Occipital lobe (tissue), 2 donors: ENCODE data around the gene NIPBL. TPM values are rescaled to one million over a fixed set of nuclear protein-coding genes. Genes with fewer than 3 reads are reported as not detected.
"Not testable (repeated sequence)": the region's sequence is repeated elsewhere in the genome, so short reads cannot be mapped to it uniquely, and the experiment has no call there.

Source experiments
- DNase-seq: peaks from one replicate; lab custom pipeline; 2025; lab: John Stamatoyannopoulos, UW
- total RNA-seq: library from RNA; depleted of rRNA; stranded (reverse); fragments of >200 nt; gene quantifications from one replicate; pipeline ENCODE4 v1.2.3, GENCODE V29; 2014

The NIPBL gene
- total RNA-seq, 1 donor from 2014 or later = 74.9 TPM

DNA sequence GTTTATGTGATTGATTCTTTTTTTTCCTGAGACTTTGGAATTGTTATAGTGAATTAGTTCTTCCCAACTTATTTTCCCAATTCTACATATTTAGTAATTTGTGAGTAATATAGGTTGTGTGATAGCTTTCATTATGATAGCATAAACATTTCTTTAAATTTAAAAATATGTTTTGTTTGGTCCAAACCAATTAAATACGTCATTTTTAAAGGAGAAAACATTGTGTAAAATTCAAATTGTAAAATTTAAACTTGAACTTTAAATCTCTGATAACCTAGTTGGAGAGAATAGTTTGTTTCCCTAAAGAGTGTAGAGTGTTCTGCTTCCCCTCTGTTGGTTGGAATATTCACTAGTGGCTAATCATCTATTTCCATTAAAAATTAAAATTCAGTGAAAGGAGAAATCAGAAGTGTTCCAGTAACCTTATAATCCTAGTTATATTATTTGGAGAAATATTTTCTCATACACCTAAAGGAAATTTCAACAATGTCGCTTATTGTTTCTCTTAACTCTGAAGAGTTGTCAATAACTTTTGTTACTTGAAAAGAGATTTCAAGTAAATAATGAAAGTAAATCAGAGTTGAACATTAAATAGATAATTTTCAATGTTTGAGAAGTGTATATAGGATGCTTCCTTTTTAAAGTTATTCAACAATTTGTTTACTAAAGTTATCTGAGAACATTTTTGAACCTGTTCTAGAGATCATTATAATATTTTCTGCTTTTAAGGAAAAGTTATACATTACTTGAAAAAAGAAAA is 2.9 kb downstream of the NIPBL start:
- no peak for DNase-seq

- no peak for DNase-seq
Observed at GRCh38 chr5:36880761-36881160, 4.2 kb downstream of the NIPBL start.

GRCh38 chr5:36881304-36881703 is 4.7 kb downstream of the NIPBL start:
- DNase-seq = no peak

DNA sequence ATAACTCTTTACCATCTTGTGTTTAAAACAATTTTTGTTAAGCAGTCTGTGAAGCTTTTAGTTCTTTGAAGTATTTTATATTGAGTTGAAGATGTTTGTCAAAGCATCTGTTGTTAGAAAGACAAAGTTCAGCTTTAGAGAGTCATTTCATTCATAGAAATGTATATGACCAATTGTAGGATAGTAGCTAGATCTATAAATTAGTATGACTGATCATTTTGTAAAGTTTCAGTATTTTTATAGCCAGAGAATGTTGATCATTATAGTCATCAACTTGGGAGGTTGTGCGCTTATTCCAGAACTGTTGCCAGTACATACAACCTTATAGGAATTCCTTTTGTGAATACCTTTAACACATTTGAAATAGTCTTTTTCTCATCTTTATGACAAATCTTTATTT is 5.2 kb downstream of the NIPBL start:
- DNase-seq = no peak

DNA sequence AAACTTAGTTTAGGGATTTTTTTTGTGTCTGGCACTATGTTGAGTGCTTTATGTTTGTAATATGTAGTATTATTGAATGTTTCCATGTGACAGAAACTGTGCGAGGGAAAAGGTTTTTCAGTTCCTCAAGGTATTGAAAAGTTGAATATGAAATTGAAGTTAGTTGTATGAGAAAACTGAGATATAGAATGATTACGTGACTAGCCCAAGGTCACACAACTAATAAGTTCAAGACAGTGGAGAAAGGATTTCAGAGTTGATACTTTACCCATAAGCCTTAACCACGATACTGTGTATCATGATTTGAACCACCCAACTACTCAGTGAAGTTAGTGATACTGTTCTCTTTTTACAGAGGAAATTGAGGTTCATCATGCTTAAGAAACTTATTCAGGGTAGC is 5.7 kb downstream of the NIPBL start:
- no peak for DNase-seq

DNA sequence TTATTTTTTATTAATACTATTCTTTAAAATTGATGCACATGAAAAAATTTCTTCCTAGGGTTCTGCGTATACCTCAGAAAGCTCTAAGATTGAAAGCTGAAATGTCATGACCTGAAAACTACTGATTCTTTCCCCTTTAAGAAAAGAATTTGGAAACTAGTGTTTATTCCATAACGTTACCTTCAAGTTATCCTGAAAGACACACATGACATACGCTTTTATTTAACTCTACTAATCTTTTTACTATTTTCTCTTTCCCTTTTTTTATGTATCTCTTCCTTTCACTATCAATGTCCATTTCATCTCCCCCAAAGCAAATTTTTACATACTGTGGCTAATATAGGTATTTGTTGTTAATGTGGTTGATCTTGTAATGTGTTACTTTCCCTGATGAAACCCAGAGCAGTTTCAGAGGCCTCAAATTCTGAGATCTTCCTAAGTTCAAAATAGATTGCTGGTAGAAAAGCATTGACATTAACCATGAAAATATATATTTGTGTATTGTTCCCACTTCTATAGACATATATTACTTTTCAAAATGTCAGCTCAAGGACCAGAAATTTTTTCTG is 7.4 kb downstream of the NIPBL start:
- DNase-seq = no peak

DNA sequence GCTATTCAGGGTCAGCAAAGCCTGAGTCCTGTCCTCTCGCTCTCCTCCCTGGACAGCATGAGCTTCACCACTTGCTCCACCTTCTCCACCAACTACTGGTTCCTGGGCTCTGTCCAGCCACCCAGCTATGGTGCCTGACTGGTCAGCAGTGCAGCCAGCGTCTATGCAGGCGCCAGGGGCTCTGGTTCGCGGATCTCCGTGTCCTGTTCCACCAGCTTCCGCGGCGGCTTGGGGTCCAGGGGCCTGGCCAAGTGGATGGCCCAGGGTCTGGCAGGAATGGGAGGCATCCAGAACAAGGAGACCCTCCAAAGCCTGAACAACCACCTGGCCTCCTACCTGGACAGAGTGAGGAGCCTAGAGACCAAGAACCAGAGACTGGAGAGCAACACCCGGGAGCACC is 8.6 kb downstream of the NIPBL start:
- no peak for DNase-seq

DNA sequence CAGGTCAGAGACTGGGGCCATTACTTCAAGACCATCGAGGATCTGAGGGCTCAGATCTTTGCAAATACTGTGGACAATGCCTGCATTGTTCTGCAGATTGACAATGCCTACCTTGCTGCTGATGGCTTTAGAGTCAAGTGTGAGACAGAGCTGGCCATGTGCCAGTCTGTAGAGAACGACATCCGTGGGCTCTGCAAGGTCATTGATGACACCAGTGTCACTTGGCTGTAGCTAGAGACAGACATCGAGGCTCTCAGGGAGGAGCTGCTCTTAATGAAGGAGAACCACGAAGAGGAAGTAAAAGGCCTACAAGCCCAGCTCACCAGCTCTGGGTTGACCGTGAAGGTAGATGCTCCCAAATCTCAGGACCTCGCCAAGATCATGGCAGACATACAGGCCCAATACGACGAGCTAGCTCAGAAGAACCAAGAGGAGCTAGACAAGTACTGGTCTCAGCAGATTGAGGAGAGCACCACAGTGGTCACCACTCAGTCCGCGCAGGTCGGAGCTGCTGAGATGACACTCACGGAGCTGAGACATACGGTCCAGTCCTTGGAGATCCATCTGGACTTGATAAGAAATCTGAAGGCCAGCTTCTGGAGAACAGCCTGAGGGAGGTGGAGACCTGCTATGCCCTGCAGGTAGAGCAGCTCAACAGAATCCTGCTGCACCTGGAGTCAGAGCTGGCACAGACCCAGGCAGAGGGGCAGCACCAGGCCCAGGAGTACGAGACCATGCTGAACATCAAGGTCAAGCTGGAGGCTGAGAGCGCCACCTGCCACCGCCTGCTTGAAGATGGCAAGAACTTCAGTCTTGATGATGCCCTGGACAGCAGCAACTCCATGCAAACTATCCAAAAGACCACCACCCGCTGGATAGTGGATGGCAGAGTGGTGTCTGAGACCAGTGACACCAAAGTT is 9.3 kb downstream of the NIPBL start:
- no peak for DNase-seq

GRCh38 chr5:36886791-36887190 is 10.2 kb downstream of the NIPBL start:
- no peak for DNase-seq

DNA sequence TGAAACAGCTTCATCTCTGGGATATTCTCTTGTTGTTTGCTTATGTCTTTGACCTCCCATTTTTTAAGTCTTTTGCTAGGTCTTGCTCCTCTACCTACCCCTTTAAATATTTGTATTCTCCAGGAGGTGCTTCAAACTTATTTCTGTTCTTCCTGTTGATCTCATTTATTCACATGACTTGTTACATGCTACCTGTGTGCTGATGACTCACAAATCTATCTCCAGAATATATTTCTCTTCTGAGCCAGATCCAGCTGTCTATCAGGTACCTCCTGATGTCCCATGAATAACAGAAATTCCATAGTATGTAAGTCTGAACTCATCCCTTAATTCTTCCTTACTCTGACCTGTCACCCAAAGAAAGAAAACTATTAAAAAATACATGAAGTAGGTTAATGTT is 11.0 kb downstream of the NIPBL start:
- no peak for DNase-seq

GRCh38 chr5:36888303-36888702 is 11.7 kb downstream of the NIPBL start:
- no peak for DNase-seq

DNA sequence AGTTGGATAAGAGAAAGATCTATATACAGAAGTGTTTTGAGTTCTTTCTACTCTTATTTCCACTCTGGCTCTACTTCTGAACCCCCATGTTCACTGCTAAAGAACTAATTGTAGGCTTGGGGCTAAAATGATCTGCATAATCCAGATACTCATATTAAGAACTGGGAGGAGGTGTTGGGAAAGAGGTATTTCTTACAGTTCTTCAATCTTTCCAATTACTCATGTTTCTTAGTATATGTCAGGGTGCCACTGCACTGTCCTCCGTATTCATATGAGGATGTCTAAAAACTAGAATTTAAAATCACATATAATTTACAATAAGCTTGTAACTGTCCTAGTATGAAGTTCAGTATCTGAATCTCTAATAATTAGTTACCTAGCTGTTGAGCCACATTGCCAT is 12.7 kb downstream of the NIPBL start:
- DNase-seq = no peak

DNA sequence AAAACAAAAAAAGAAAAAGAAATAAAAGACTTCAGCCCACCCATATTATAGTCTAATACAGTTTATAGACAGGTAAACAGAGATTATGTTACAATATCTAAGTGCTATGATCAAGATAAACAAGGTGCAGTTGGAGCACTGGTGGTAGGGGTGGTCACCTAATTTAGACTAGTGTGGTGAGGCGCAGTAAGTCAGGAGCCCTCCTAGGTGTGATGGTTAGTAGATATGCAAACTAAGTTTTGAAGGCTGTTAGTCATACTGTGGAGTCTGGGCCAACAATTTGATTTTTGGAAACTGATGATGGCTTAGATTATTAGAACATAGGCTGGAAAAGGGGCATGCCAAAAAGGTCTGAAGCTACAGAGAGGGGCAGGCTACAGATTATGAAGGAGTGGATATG is 14.7 kb downstream of the NIPBL start:
- no peak for DNase-seq

GRCh38 chr5:36892085-36892830 is 15.7 kb downstream of the NIPBL start:
- DNase-seq = not testable (repeated sequence)

DNA sequence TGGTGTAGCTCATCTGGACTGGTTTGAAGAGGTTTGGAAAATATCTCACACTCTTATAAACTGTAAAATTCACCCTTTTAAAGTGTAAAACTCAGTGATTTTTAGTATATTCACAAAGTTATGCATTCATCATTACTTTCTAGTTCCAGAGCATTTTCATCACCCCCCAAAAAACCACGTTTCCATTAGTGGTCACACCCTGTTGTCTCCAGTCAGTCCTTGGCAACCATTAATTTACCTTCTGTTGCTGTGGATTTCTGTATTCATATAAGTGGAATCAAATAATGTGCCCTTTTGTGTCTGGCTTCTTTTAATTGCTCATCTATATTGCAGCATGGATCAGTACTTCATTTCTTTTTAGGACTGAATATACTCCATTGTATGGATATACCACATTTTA is 18.4 kb downstream of the NIPBL start:
- DNase-seq = no peak

GRCh38 chr5:36896476-36896875 is 19.9 kb downstream of the NIPBL start:
- no peak for DNase-seq

DNA sequence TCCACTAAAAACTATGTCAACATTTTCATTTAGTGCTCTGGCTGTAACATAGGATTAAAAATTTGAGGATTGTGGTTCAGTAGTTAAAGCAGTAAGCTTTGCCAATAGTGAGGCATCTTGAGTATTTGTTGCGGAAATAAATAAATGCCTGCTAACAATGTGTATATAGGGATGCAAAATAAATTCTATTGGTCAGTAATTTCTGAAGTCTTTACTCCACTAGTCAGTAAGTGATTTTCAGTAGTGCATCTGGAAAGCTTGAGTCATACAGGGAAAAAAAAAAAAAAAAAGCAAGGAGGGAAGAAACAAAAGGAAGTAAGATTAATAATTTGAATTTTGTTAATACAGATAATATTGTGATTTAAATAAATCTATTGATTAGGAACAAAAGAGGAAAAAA is 21.0 kb downstream of the NIPBL start:
- no peak for DNase-seq

DNA sequence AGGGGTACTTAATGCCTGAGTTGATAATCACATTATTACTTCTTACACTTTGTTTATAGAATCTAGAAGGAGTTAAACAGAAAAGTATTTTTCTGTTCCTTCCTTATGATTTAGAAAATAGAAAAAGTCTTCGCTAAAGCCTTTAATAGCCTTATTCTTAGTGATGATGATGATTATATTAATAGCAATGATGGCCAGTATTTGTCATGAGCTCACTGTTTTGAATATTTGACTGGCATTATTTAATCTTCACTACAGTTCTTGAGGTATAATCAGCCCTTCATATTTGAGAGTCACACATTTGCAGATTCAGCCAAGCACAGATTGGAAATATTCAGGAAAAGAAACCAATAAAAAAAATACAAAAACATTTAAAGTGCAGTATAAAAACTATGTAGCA is 23.3 kb downstream of the NIPBL start:
- DNase-seq = no peak

DNA sequence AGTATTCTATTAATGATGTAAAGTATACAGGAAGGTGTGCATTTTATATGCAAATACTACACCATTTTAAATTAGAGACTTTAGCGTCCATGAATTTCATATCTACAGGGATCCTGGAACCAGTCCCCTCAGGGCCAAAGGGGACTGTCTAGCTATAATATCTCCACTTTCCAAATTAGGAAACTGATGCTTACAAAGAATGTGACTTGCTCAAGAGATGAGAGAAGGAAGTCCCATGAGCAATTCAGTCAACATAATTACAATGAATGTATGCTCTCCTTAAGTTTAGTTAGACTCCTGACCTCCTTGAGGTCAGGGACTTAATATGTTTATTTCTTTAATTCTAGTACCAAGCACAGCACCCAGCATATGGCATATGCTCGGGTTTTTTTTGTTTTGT is 23.7 kb downstream of the NIPBL start:
- no peak for DNase-seq

DNA sequence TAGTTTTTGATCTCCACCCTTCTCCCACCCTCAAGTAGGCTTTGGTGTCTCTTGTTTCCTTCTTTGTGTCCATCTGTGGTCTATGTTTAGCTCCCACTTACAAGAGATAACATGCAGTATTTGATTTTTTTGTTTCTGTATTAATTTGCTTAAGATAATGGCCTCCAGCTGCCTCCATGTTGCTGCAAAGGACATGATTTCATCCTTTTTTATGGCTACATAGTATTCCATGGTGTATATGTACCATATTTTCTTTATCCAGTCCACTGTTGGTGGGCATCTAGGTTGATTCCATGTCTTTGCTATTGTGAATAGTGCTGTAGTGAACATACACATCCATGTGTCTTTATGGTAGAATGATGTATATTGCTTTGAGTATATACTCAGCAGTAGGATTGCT is 24.5 kb downstream of the NIPBL start:
- DNase-seq = not testable (repeated sequence)

DNA sequence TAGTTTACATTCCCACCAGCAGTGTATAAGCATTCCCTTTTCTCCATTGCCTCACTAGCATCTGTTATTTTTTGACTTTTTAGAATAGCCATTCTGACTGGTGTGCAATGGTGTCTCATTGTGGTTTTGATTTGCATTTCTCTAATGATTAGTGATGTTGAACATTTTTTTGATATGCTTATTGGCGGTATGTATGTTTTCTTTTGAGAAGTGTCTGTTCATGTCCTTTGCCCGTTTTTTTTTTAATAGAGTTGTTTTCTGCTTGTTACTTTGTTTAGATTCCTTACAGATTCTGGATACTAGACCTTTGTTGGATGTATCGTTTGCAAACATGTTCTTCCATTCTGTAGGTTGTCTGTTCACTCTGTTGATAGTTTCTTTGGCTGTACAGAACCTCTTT is 25.3 kb downstream of the NIPBL start:
- DNase-seq = no peak

DNA sequence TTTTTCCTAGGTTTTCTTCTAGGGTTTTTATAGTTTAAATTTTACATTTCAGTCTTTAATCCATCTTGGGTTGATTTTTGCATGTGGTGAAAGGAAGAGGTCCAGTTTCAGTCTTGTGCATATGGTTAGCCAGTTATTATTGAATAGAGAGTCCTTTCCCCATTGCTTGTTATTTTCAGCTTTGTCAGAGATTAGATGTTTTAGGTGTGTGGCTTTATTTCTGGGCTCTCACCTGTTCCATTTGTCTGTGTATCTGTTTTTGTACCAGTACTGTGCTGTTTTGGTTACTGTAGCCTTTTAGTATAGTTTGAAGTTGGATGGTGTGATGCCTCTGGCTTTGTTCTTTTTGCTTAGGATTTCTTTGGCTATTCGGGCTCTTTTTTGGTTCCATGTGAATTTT is 25.8 kb downstream of the NIPBL start:
- DNase-seq = no peak
